Neural cell (in vitro differentiated cells): Measurements from ENCODE around the gene PRSS35. TPM values are rescaled to one million over a fixed set of nuclear protein-coding genes. Genes with fewer than 3 reads are reported as not detected.

Experiments used
- H2AFZ ChIP-seq: fragments of 200-600, 300-800 bp; sonication (generic), shearing (Covaris generic); 2 replicates; pipeline ENCODE4 v1.6.0; 2014; ENCODE audit warnings: low read depth, mild to moderate bottlenecking, antibody characterized with exemption, low read length, moderate library complexity
- H3F3A ChIP-seq: fragments of 200-600 bp; shearing (Covaris generic); 2 replicates; pipeline ENCODE4 v1.6.1; 2016; ENCODE audit warnings: mild to moderate bottlenecking, moderate library complexity, mixed read lengths, antibody characterized with exemption, low read length; ENCODE audit not compliant: insufficient read depth, poor library complexity, severe bottlenecking
- H3K27ac ChIP-seq: fragments of 200-600, 300-800 bp; sonication (generic), shearing (Covaris generic); 2 replicates; pipeline ENCODE4 v1.5.1; 2014; ENCODE audit warnings: mild to moderate bottlenecking, low read length, moderate library complexity
- H3K27me3 ChIP-seq: fragments of 300-800, 200-600 bp; sonication (generic), shearing (Covaris generic); 2 replicates; pipeline ENCODE4 v1.6.0; 2014; ENCODE audit warnings: mild to moderate bottlenecking, low read depth, low read length, moderate library complexity; ENCODE audit not compliant: insufficient read depth
- H3K36me3 ChIP-seq: fragments of 300-800, 200-600 bp; sonication (generic), shearing (Covaris generic); 2 replicates; pipeline ENCODE4 v1.5.1; 2014; ENCODE audit warnings: mild to moderate bottlenecking, antibody characterized with exemption, low read length, moderate library complexity; ENCODE audit not compliant: insufficient read depth
- H3K4me2 ChIP-seq: fragments of 300-800, 200-600 bp; sonication (generic), shearing (Covaris generic); 2 replicates; pipeline ENCODE4 v1.6.0; 2014; ENCODE audit warnings: mild to moderate bottlenecking, low read length
- H3K4me3 ChIP-seq: fragments of 300-800, 200-600 bp; sonication (generic), shearing (Covaris generic); 2 replicates; pipeline ENCODE4 v1.5.1; 2014; ENCODE audit warnings: mild to moderate bottlenecking, low read length, moderate library complexity
- H3K79me2 ChIP-seq: fragments of 200-600 bp; shearing (Covaris generic); replicated peaks from 2 replicates; pipeline ENCODE4 v1.6.0; 2014; ENCODE audit warnings: mild to moderate bottlenecking, low read length, moderate library complexity; ENCODE audit not compliant: insufficient read depth
- H3K9ac ChIP-seq: fragments of 300-800, 200-600 bp; sonication (generic), shearing (Covaris generic); 2 replicates; pipeline ENCODE4 v1.6.1; 2016; ENCODE audit warnings: mild to moderate bottlenecking, low read length, mixed read lengths
- H3K9me2 ChIP-seq: fragments of 200-600 bp; shearing (Covaris generic); 2 replicates; pipeline ENCODE4 v1.6.1; 2016; ENCODE audit warnings: mild to moderate bottlenecking, low read length, mixed read lengths; ENCODE audit not compliant: insufficient read depth
- H3K9me3 ChIP-seq: fragments of 200-600, 300-800 bp; sonication (generic), shearing (Covaris generic); 2 replicates; pipeline ENCODE4 v1.6.1; 2016; ENCODE audit warnings: mild to moderate bottlenecking, mixed run types, low read length, moderate library complexity, mixed read lengths
- H4K20me1 ChIP-seq: fragments of 200-600 bp; shearing (Covaris generic); 2 replicates; pipeline ENCODE4 v1.6.1; 2016; ENCODE audit warnings: mild to moderate bottlenecking, mixed run types; ENCODE audit not compliant: insufficient read depth
- EP300 ChIP-seq: fragments of 450-650 bp; conservative IDR thresholded peaks from 2 replicates; pipeline ENCODE4 v1.6.1; 2014; ENCODE audit warnings: antibody characterized with exemption, mild to moderate bottlenecking, moderate library complexity; ENCODE audit not compliant: poor library complexity, severe bottlenecking
- EZH2 ChIP-seq: fragments of 200-600, 300-800 bp; shearing (Covaris generic), sonication (generic); IDR thresholded peaks from 2 replicates; pipeline ENCODE4 v1.6.1; 2014; ENCODE audit warnings: antibody characterized with exemption, low read length, borderline replicate concordance, mild to moderate bottlenecking; ENCODE audit not compliant: insufficient read depth, poor library complexity, severe bottlenecking
- MXI1 ChIP-seq: fragments of 450-650 bp; conservative IDR thresholded peaks from 2 replicates; pipeline ENCODE4 v1.6.1; 2014; ENCODE audit warnings: antibody characterized with exemption, mild to moderate bottlenecking; ENCODE audit not compliant: poor library complexity, severe bottlenecking
- POLR2AphosphoS5 ChIP-seq: IDR thresholded peaks from 2 replicates; pipeline ENCODE4 v1.6.1; 2012
- RAD21 ChIP-seq: fragments of 450-650 bp; conservative IDR thresholded peaks from 2 replicates; pipeline ENCODE4 v1.6.1; 2014; ENCODE audit warnings: antibody characterized with exemption, mild to moderate bottlenecking, moderate library complexity
- SMC3 ChIP-seq: fragments of 450-650 bp; conservative IDR thresholded peaks from 2 replicates; pipeline ENCODE4 v1.6.1; 2014; ENCODE audit warnings: antibody characterized with exemption, mild to moderate bottlenecking, moderate library complexity; ENCODE audit not compliant: poor library complexity
- TAF1 ChIP-seq: IDR thresholded peaks from 2 replicates; pipeline ENCODE4 v1.6.1; 2012; ENCODE audit warnings: low read depth
- polyA plus RNA-seq: library from polyadenylated mRNA; depleted of rRNA; stranded (reverse); fragments of >200 nt; gene quantifications from 2 replicates; pipeline ENCODE4 v1.2.3, GENCODE V29; 2014
- TF ChIP-seq, protein P1 (sequence below): IDR thresholded peaks from 2 replicates; pipeline ENCODE4 v1.6.1; 2012; ENCODE audit warnings: borderline replicate concordance
- TF ChIP-seq, protein P2 (sequence below): fragments of 450-650 bp; IDR thresholded peaks from 2 replicates; pipeline ENCODE4 v1.5.1; 2014; ENCODE audit warnings: antibody characterized with exemption, mild to moderate bottlenecking, moderate library complexity; ENCODE audit not compliant: poor library complexity, severe bottlenecking

Gene PRSS35
- polyA plus RNA-seq, 1 donor from 2014 or later = 0.32 TPM

DNA sequence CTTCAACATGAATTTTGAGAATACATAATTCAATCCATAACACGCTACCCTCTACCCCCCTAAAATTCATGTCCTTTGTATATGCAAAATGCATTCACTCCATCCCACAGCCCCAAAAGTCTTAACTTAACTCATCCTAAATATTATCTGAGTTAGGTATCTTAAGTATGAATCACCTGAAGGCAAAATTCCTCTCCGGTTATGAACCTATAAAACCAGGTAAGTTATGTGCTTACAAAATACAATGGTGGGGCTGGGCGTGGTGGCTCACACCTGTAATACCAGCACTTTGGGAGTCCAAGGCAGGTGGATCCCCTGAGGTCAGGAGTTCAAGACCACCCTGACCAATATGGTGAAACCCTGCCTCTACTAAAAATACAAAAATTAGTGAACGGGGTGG, 23.5 kb upstream of the PRSS35 start:
- H3K9ac ChIP-seq = no peak overlapping the region
- no peaks in the 10 kb centered on the region for H3K9me2 ChIP-seq
- H4K20me1 ChIP-seq = no peaks in the 10 kb centered on the region
- no peaks in the 10 kb centered on the region for H3K36me3 ChIP-seq
- no peak overlapping the region for H3K4me2 ChIP-seq
- no peak overlapping the region for H2AFZ ChIP-seq
- no peak for TF ChIP-seq MXI1
- no peak for TF ChIP-seq POLR2AphosphoS5
- no peak for TF ChIP-seq RAD21
- TF ChIP-seq, protein P1, sequence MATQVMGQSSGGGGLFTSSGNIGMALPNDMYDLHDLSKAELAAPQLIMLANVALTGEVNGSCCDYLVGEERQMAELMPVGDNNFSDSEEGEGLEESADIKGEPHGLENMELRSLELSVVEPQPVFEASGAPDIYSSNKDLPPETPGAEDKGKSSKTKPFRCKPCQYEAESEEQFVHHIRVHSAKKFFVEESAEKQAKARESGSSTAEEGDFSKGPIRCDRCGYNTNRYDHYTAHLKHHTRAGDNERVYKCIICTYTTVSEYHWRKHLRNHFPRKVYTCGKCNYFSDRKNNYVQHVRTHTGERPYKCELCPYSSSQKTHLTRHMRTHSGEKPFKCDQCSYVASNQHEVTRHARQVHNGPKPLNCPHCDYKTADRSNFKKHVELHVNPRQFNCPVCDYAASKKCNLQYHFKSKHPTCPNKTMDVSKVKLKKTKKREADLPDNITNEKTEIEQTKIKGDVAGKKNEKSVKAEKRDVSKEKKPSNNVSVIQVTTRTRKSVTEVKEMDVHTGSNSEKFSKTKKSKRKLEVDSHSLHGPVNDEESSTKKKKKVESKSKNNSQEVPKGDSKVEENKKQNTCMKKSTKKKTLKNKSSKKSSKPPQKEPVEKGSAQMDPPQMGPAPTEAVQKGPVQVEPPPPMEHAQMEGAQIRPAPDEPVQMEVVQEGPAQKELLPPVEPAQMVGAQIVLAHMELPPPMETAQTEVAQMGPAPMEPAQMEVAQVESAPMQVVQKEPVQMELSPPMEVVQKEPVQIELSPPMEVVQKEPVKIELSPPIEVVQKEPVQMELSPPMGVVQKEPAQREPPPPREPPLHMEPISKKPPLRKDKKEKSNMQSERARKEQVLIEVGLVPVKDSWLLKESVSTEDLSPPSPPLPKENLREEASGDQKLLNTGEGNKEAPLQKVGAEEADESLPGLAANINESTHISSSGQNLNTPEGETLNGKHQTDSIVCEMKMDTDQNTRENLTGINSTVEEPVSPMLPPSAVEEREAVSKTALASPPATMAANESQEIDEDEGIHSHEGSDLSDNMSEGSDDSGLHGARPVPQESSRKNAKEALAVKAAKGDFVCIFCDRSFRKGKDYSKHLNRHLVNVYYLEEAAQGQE = no peak
- TF ChIP-seq EP300 = no peak
- TF ChIP-seq SMC3 = no peak
- TF ChIP-seq TAF1 = no peak
- TF ChIP-seq, protein P2, sequence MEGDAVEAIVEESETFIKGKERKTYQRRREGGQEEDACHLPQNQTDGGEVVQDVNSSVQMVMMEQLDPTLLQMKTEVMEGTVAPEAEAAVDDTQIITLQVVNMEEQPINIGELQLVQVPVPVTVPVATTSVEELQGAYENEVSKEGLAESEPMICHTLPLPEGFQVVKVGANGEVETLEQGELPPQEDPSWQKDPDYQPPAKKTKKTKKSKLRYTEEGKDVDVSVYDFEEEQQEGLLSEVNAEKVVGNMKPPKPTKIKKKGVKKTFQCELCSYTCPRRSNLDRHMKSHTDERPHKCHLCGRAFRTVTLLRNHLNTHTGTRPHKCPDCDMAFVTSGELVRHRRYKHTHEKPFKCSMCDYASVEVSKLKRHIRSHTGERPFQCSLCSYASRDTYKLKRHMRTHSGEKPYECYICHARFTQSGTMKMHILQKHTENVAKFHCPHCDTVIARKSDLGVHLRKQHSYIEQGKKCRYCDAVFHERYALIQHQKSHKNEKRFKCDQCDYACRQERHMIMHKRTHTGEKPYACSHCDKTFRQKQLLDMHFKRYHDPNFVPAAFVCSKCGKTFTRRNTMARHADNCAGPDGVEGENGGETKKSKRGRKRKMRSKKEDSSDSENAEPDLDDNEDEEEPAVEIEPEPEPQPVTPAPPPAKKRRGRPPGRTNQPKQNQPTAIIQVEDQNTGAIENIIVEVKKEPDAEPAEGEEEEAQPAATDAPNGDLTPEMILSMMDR = no peak
- no peak for TF ChIP-seq EZH2
- H3K27ac ChIP-seq = no peak overlapping the region
- no peaks in the 10 kb centered on the region for H3K27me3 ChIP-seq
- H3K9me3 ChIP-seq = no peaks in the 10 kb centered on the region
- H3F3A ChIP-seq = no peaks in the 10 kb centered on the region
- no peak overlapping the region for H3K4me3 ChIP-seq
- H3K79me2 ChIP-seq = no peaks in the 10 kb centered on the region

DNA sequence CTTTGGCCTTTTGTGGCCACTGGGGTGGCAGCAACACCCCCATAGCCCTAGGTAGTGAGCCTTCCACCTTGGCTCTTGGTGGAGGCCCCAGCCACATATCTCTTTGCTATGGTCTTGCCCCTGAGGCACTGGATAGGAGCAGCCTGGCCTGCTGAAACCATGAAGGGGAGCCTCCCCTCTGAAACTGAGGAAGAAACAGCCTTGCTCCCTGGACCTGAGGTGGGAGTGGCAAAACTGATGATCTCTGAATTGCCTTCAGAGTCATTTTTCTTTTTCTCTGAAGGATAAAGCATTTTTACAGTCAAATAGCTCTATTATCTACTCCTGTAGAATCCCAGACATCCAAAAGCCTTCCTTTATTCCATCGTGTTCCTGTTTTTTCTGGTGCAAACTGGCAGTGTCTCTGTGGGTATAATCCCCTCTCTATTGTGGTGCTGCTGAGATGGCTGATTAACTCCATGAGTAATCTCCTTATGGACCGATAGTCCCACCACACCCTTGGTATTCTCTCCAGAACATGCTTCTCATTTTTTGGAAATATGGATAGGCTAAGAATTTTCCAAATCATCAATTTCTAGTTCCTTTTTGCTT, 22.0 kb upstream of the PRSS35 start:
- Histone ChIP-seq H3K4me2 (no peak overlapping the region), H3K27me3 (no peaks in the 10 kb centered on the region), H4K20me1 (no peaks in the 10 kb centered on the region), H3K36me3 (no peaks in the 10 kb centered on the region), H3K79me2 (no peaks in the 10 kb centered on the region), H3K9me3 (no peaks in the 10 kb centered on the region), H3K9me2 (no peaks in the 10 kb centered on the region), H3K9ac (no peak overlapping the region), H3K4me3 (no peak overlapping the region), H2AFZ (no peak overlapping the region), H3K27ac (no peak overlapping the region), H3F3A (no peaks in the 10 kb centered on the region)
- TF ChIP-seq EZH2 (no peak), TAF1 (no peak)
- TF ChIP-seq, protein P2 = no peak
